CD4-positive, alpha-beta T cell (primary cell): ENCODE data around the gene GFM2. TPM values are rescaled to one million over a fixed set of nuclear protein-coding genes. Genes with fewer than 3 reads are reported as not detected.

ENCODE experiments used
- ATAC-seq: fragments of 200-7000 bp; cut with Tn5 transposase; one replicate; pipeline ENCODE4 v1.10.0; 2022; ENCODE audit warnings: mild to moderate bottlenecking; ENCODE audit not compliant: poor library complexity
- CTCF ChIA-PET: fragments of 350-600 bp; sonication (Branson Sonifier 250); formaldehyde crosslinking; loops from one replicate; lab custom pipeline; 2021; ENCODE audit warnings: antibody characterized with exemption, inconsistent platforms; lab: Charles Lee
- POLR2A ChIA-PET: fragments of 350-600 bp; sonication (Branson Sonifier 250); formaldehyde crosslinking; loops from one replicate; lab custom pipeline; 2021; ENCODE audit warnings: antibody characterized with exemption, inconsistent platforms; lab: Charles Lee
- DNase-seq, 14 experiments: peaks; one replicate each; pipeline ENCODE4 v3.0.0-alpha.2; 2013 to 2020; ENCODE audit warnings: mixed read lengths in 2 of 14
- H3K27ac ChIP-seq, 2 donors: one replicate each; pipeline versions ENCODE4 v1.5.1 to v1.7.0; 2013; ENCODE audit warnings: low read length in 2 of 2, low read depth in 1 of 2, mild to moderate bottlenecking in 1 of 2
- H3K27me3 ChIP-seq, 2 experiments: 1 replicate in 1 of 2; 2 replicates in 1 of 2; pipeline versions ENCODE4 v1.6.1 to v1.7.0; 2013; ENCODE audit warnings: low read length in 2 of 2, control low read depth in 1 of 2, mild to moderate bottlenecking in 1 of 2, moderate library complexity in 1 of 2; ENCODE audit not compliant: insufficient read depth in 2 of 2, control insufficient read depth in 1 of 2
- H3K36me3 ChIP-seq: one replicate; pipeline ENCODE4 v1.6.1; 2013; ENCODE audit warnings: low read length, control low read depth; ENCODE audit not compliant: insufficient read depth
- H3K4me1 ChIP-seq: one replicate; pipeline ENCODE4 v1.6.1; 2013; ENCODE audit warnings: low read length, control low read depth; ENCODE audit not compliant: insufficient read depth
- H3K4me3 ChIP-seq: one replicate; pipeline ENCODE4 v1.5.1; 2013; ENCODE audit warnings: mild to moderate bottlenecking, low read length, moderate library complexity
- H3K9me3 ChIP-seq, 2 experiments: 1 replicate in 1 of 2; 2 replicates in 1 of 2; pipeline versions ENCODE4 v1.6.1 to v1.7.0; 2013; ENCODE audit warnings: low read length in 2 of 2, mild to moderate bottlenecking in 2 of 2, control low read depth in 1 of 2, moderate library complexity in 1 of 2; ENCODE audit not compliant: control insufficient read depth in 1 of 2, insufficient read depth in 1 of 2
- H3K27ac Mint-ChIP-seq: one replicate; pipeline ENCODE4 v1.8.0; 2020; ENCODE audit warnings: mixed read lengths
- H3K27me3 Mint-ChIP-seq: one replicate; pipeline ENCODE4 v1.8.0; 2021; ENCODE audit warnings: mixed read lengths
- H3K36me3 Mint-ChIP-seq: one replicate; pipeline ENCODE4 v1.8.0; 2021; ENCODE audit warnings: low read depth, mixed read lengths
- H3K4me1 Mint-ChIP-seq: one replicate; pipeline ENCODE4 v1.8.0; 2021; ENCODE audit warnings: low read depth, mixed read lengths
- H3K4me3 Mint-ChIP-seq: one replicate; pipeline ENCODE4 v1.8.0; 2020; ENCODE audit warnings: mild to moderate bottlenecking, mixed read lengths
- H3K9me3 Mint-ChIP-seq: one replicate; pipeline ENCODE4 v1.8.0; 2020; ENCODE audit warnings: mixed read lengths
- CTCF ChIP-seq: fragments of 200-600 bp; IDR thresholded peaks from one replicate; pipeline ENCODE4 v1.8.0; 2022; ENCODE audit warnings: antibody characterized with exemption, mild to moderate bottlenecking
- intact Hi-C, 2 experiments: fragments of 100-400 bp; cut with DNase I in 1 of 2; cut with micrococcal nuclease in 1 of 2; formaldehyde crosslinking; loops; one replicate each; pipeline versions ENCODE4 v1.15.1 to v1.9.0; 2023 to 2025; cut with DNase I, micrococcal nuclease
- total RNA-seq, 174 experiments: library from RNA in 2 of 174; stranded (reverse) in 2 of 174; gene quantifications; one replicate each; pipeline ENCODE4 v1.2.3 and lab custom pipeline; 2021 to 2026

GFM2 gene
- total RNA-seq, 2 experiments from 2014 or later, result 10.9 to 12.3 TPM

- no peaks in the 10 kb centered on the region for H3K4me1 ChIP-seq
- DNase-seq, result no peak
- no peak overlapping the region for H3K27ac ChIP-seq
- Mint-ChIP-seq H3K4me1 (no peaks in the 10 kb centered on the region), H3K4me3 (no peak overlapping the region), H3K27me3 (no peaks in the 10 kb centered on the region), H3K36me3 (peaks cover 91% of the 10 kb centered on the region), H3K9me3 (no peaks in the 10 kb centered on the region), H3K27ac (no peak overlapping the region)
- CTCF ChIA-PET, result no interaction called here
- no peaks in the 10 kb centered on the region for H3K9me3 ChIP-seq
- peaks cover 75% of the 10 kb centered on the region for H3K36me3 ChIP-seq
- POLR2A ChIA-PET, result no interaction called here
- no peak for ATAC-seq
- H3K27me3 ChIP-seq, result no peaks in the 10 kb centered on the region
- TF ChIP-seq CTCF, result no peak
- intact Hi-C loops, result no loop called here
- no peak overlapping the region for H3K4me3 ChIP-seq
Measured at GRCh38 chr5:74722271-74722670, 44.6 kb downstream of the GFM2 start.

GRCh38 chr5:74717596-74717995, 49.3 kb downstream of the GFM2 start:
- ATAC-seq (no peak), DNase-seq (no peak)
- H3K4me1 ChIP-seq, result no peaks in the 10 kb centered on the region
- TF ChIP-seq CTCF, result no peak
- H3K9me3 ChIP-seq, result no peaks in the 10 kb centered on the region
- Mint-ChIP-seq H3K27me3 (no peaks in the 10 kb centered on the region), H3K9me3 (no peaks in the 10 kb centered on the region), H3K4me3 (no peak overlapping the region), H3K4me1 (no peaks in the 10 kb centered on the region), H3K27ac (no peak overlapping the region), H3K36me3 (peaks cover 78% of the 10 kb centered on the region)
- H3K27ac ChIP-seq, result peak overlapping the region in 1 of 2 donors; percentile 10
- ChIA-PET CTCF (no interaction called here), POLR2A (no interaction called here)
- intact Hi-C loops, result no loop called here
- no peak overlapping the region for H3K4me3 ChIP-seq
- peaks cover 50% of the 10 kb centered on the region for H3K36me3 ChIP-seq
- no peaks in the 10 kb centered on the region for H3K27me3 ChIP-seq

DNA sequence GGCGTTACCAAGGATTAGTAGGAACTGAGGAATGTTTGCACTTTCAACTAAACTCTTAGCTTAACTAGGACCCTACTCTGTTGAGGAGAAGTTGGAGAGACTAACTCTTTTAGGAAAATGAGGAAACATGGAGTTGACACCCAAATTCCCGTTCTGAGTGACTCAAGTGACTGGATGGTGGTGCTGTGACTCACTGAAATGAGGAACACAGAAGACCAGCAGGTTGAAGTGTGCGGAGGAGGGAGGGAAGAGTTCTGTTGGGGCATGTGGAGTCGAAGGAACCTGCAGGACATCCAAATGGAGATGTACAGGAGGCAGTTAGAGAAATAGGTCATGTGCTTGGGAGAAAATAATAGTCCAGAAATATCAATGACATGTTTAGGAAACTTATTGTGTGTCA, 73.7 kb downstream of the GFM2 start:
- TF ChIP-seq CTCF, result no peak
- no peaks in the 10 kb centered on the region for H3K4me1 ChIP-seq
- intact Hi-C loops, result no loop called here
- Mint-ChIP-seq H3K4me1 (no peaks in the 10 kb centered on the region), H3K27me3 (no peaks in the 10 kb centered on the region), H3K27ac (no peak overlapping the region), H3K36me3 (peaks cover 79% of the 10 kb centered on the region), H3K4me3 (no peak overlapping the region), H3K9me3 (no peaks in the 10 kb centered on the region)
- no peak overlapping the region for H3K27ac ChIP-seq
- ChIA-PET CTCF (no interaction called here), POLR2A (no interaction called here)
- peaks cover 39% of the 10 kb centered on the region for H3K36me3 ChIP-seq
- no peaks in the 10 kb centered on the region for H3K27me3 ChIP-seq
- no peaks in the 10 kb centered on the region for H3K9me3 ChIP-seq
- H3K4me3 ChIP-seq, result no peak overlapping the region
- DNase-seq (no peak), ATAC-seq (no peak)
